T-helper 9 cell (primary cell): ENCODE results near the gene PDE7B.

Experiments used
- DNase-seq: peaks from one replicate; pipeline ENCODE4 v3.0.0-alpha.2; 2020

Gene PDE7B

GRCh38 chr6:135937106-135937505, 85.6 kb downstream of the PDE7B start:
- no peak for DNase-seq

- DNase-seq, result no peak
Measured at GRCh38 chr6:135938576-135939207, 87.2 kb downstream of the PDE7B start.

- DNase-seq, result no peak
Measured at GRCh38 chr6:135939208-135939591, 87.7 kb downstream of the PDE7B start.

- DNase-seq, result no peak
Measured at GRCh38 chr6:135940616-135941167, 89.2 kb downstream of the PDE7B start.

GRCh38 chr6:135941275-135942025, 89.9 kb downstream of the PDE7B start:
- DNase-seq, result no peak

GRCh38 chr6:135944120-135944519, 92.6 kb downstream of the PDE7B start:
- no peak for DNase-seq

- DNase-seq, result no peak
Measured at GRCh38 chr6:135946674-135947073, 95.2 kb downstream of the PDE7B start.

- no peak for DNase-seq
Measured at GRCh38 chr6:135950669-135951068, 99.2 kb downstream of the PDE7B start.

- no peak for DNase-seq
Measured at GRCh38 chr6:135951169-135951568, 99.7 kb downstream of the PDE7B start.

GRCh38 chr6:135953818-135954217, 102.3 kb downstream of the PDE7B start:
- no peak for DNase-seq

- DNase-seq, result no peak
Measured at GRCh38 chr6:135955099-135955498, 103.6 kb downstream of the PDE7B start.

GRCh38 chr6:135962731-135963130, 111.2 kb downstream of the PDE7B start:
- DNase-seq, result no peak

GRCh38 chr6:135970750-135971149, 119.2 kb downstream of the PDE7B start:
- DNase-seq, result no peak

- DNase-seq, result no peak
Measured at GRCh38 chr6:135971351-135971750, 119.8 kb downstream of the PDE7B start.

GRCh38 chr6:135972150-135972549, 120.6 kb downstream of the PDE7B start:
- no peak for DNase-seq

- no peak for DNase-seq
Measured at GRCh38 chr6:135972586-135972985, 121.1 kb downstream of the PDE7B start.

GRCh38 chr6:135974426-135974825, 122.9 kb downstream of the PDE7B start:
- no peak for DNase-seq

GRCh38 chr6:135976585-135976984, 125.1 kb downstream of the PDE7B start:
- DNase-seq, result no peak

GRCh38 chr6:135983093-135983492, 131.6 kb downstream of the PDE7B start:
- no peak for DNase-seq

- DNase-seq, result no peak
Measured at GRCh38 chr6:135983718-135984343, 132.3 kb downstream of the PDE7B start.

- no peak for DNase-seq
Measured at GRCh38 chr6:135985471-135985870, 134.0 kb downstream of the PDE7B start.

- no peak for DNase-seq
Measured at GRCh38 chr6:135987226-135987625, 135.7 kb downstream of the PDE7B start.

- DNase-seq, result no peak
Measured at GRCh38 chr6:135990439-135990838, 138.9 kb downstream of the PDE7B start.
